PC-3 (cell line): ENCODE data around the gene TFAP2A. TPM values are rescaled to one million over a fixed set of nuclear protein-coding genes. Genes with fewer than 3 reads are reported as not detected.

ENCODE experiments used
- ATAC-seq: fragments of 200-7000 bp; cut with Tn5 transposase; 2 replicates; pipeline ENCODE4 v1.9.1; 2020; ENCODE audit warnings: mild to moderate bottlenecking, moderate library complexity
- Bru-seq: library from RNA; stranded (reverse); fragments of 400-500 nt; gene quantifications from one replicate; lab custom pipeline; 2021; lab: Mats Ljungman, UMichigan
- BruChase-seq, 2 experiments: library from RNA; stranded (reverse); fragments of 400-500 nt; gene quantifications; one replicate each; lab custom pipeline; 2021; lab: Mats Ljungman, UMichigan
- BruUV-seq: library from RNA; stranded (reverse); fragments of 400-500 nt; replicated peaks from 2 replicates; lab custom pipeline; 2021; lab: Mats Ljungman, UMichigan
- CTCF ChIA-PET: fragments of 300-600 bp; sonication (Branson Sonifier 250); formaldehyde crosslinking; loops from one replicate; lab custom pipeline; 2022; ENCODE audit warnings: antibody characterized with exemption; lab: Charles Lee
- POLR2A ChIA-PET: fragments of 300-600 bp; sonication (Branson Sonifier 250); formaldehyde crosslinking; loops from one replicate; lab custom pipeline; 2022; ENCODE audit warnings: antibody characterized with exemption; ENCODE audit not compliant: unreplicated experiment; lab: Charles Lee
- DNase-seq: peaks from one replicate; pipeline ENCODE4 v3.0.0-alpha.2; 2015
- H2AFZ ChIP-seq: fragments of 300-600 bp; sonication (generic); 2 replicates; pipeline ENCODE4 v1.6.0; 2016; ENCODE audit warnings: antibody characterized with exemption, low read length
- H3F3A ChIP-seq: fragments of 300-600 bp; sonication (generic); one replicate; pipeline ENCODE4 v1.6.0; 2017; ENCODE audit warnings: antibody characterized with exemption, low read length, control low read depth, mild to moderate bottlenecking; ENCODE audit not compliant: unreplicated experiment
- H3K27ac ChIP-seq: fragments of 300-600 bp; sonication (generic); 2 replicates; pipeline ENCODE4 v1.5.1; 2016; ENCODE audit warnings: mild to moderate bottlenecking, low read length
- H3K27me3 ChIP-seq: fragments of 300-600 bp; sonication (generic); 2 replicates; pipeline ENCODE4 v1.6.1; 2016; ENCODE audit warnings: low read length, mixed read lengths
- H3K36me3 ChIP-seq: fragments of 300-600 bp; sonication (generic); 2 replicates; pipeline ENCODE4 v1.6.1; 2016; ENCODE audit warnings: low read depth, mixed run types, low read length, mixed read lengths
- H3K4me1 ChIP-seq: fragments of 300-600 bp; sonication (generic); 2 replicates; pipeline ENCODE4 v1.5.1; 2016; ENCODE audit warnings: low read length; ENCODE audit not compliant: insufficient read depth
- H3K4me2 ChIP-seq: fragments of 300-600 bp; sonication (generic); 2 replicates; pipeline ENCODE4 v1.6.0; 2016; ENCODE audit warnings: low read length
- H3K4me3 ChIP-seq: fragments of 300-600 bp; sonication (generic); 2 replicates; pipeline ENCODE4 v1.5.1; 2016; ENCODE audit warnings: mild to moderate bottlenecking, low read length, mixed read lengths
- H3K79me2 ChIP-seq: fragments of 300-600 bp; sonication (generic); 2 replicates; pipeline ENCODE4 v1.6.1; 2017; ENCODE audit warnings: low read length, mixed read lengths
- H3K9ac ChIP-seq: fragments of 300-600 bp; sonication (generic); 2 replicates; pipeline ENCODE4 v1.6.0; 2016; ENCODE audit warnings: mild to moderate bottlenecking, low read length
- H3K9me2 ChIP-seq: fragments of 300-600 bp; sonication (generic); replicated peaks from 2 replicates; pipeline ENCODE4 v1.6.1; 2016; ENCODE audit warnings: mixed run types, low read length, mixed read lengths
- H3K9me3 ChIP-seq: fragments of 300-600 bp; sonication (generic); 2 replicates; pipeline ENCODE4 v1.6.1; 2016; ENCODE audit warnings: low read length, mixed read lengths
- H4K20me1 ChIP-seq: fragments of 300-600 bp; sonication (generic); 2 replicates; pipeline ENCODE4 v1.6.1; 2016; ENCODE audit warnings: low read length, mixed read lengths
- EZH2 ChIP-seq: fragments of 300-600 bp; sonication (generic); IDR thresholded peaks from one replicate; pipeline ENCODE4 v1.6.1; 2017; ENCODE audit warnings: antibody characterized with exemption, mild to moderate bottlenecking, low read length; ENCODE audit not compliant: unreplicated experiment
- EZH2phosphoT487 ChIP-seq: fragments of 300-600 bp; sonication (generic); IDR thresholded peaks from 2 replicates; pipeline ENCODE4 v1.6.1; 2018; ENCODE audit warnings: mild to moderate bottlenecking, antibody characterized with exemption, low read length, borderline replicate concordance
- intact Hi-C: fragments of 100-400 bp; cut with micrococcal nuclease; formaldehyde crosslinking; loops from 2 replicates; pipeline ENCODE4 v1.9.0; 2023
- long read RNA-seq: library from polyadenylated mRNA; unstranded; transcript quantifications from one replicate; pipeline ENCODE4 v2.0.0, GENCODE V29; 2021; ENCODE audit not compliant: unreplicated experiment
- total RNA-seq: library from RNA; depleted of rRNA; stranded (reverse); fragments of >200 nt; gene quantifications from 2 replicates; pipeline ENCODE4 v1.2.3, GENCODE V29; 2014; rRNA removed
- TF ChIP-seq, protein P1 (sequence below): fragments of 300-600 bp; sonication (generic); conservative IDR thresholded peaks from 2 replicates; pipeline ENCODE4 v1.5.1; 2017; ENCODE audit warnings: antibody characterized with exemption, low read depth, mild to moderate bottlenecking, low read length

TFAP2A gene
- total RNA-seq, result 29.4 and 35.5 TPM in 2 replicates
- Bru-seq, nascent RNA, result percentile 88 among the genes with signal in this experiment
- BruChase-seq, experiment 1, labeled RNA remaining after a 6-hour chase, result percentile 83 among the genes with signal in this experiment
- BruChase-seq, experiment 2, labeled RNA remaining after a 2-hour chase, result percentile 85 among the genes with signal in this experiment
- long read RNA-seq, transcript TFAP2A-202 (7 exons, 3,829 nt), result major isoform, 8 of 34 reads
- long read RNA-seq, partial matches to known transcripts, result 7 of 34 reads
- long read RNA-seq, other reads (novel, unspliced or antisense), result 16 of 34 reads

DNA sequence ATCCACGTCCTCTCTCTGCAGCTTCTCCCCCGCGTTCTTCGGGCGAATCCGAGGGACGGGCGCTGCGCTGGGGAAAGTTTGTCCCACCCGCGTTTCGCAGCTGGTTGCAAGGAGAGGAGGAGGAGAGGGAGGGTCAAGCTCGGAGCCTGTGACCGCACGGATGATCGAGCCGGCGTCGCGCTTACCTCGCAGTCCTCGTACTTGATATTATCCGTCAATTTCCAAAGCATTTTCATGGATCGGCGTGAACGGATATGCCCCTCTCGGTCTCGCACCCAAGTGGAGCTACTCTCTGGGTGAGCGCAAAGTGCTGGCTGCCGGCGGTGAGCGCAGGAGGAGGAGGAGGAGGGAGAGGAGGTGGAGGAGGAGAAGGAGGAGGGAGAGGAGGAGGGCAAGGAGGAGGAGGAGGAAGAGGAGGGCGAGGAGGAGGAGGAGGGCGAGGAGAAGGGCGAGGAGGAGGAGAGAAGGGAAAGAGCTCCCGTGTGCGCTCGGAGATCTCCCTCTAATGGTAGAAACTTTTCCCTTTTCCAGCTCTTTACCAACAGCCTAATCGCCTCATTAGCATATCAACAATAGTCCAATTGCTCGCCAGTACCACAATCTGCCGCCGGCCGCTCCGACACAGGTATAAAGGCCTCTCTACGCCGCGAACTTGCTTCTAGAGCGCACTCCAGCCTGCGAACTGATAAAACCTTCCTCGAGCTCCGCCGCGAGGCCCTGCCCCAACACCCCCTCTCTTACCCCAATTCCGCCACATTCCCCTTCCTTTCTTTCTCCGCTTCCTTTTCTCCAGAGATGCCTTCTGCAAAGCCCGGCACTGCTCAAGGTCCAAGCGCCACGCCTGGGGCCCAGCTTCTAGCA is at the start of gene TFAP2A:
TFAP2A (minus strand) TSS at position 319 of the 861 bp plus-strand sequence; CDS start at position 236, 83 bp downstream.
- H3K27me3 ChIP-seq, result no peaks in the 10 kb centered on the region
- peaks cover 7% of the 10 kb centered on the region; the same call in 1 of the 2 replicates for H3K36me3 ChIP-seq
- peak within 1 kb of the TSS; percentile 73 for H2AFZ ChIP-seq
- peaks cover 84% of the 10 kb centered on the region for H3K79me2 ChIP-seq
- H3F3A ChIP-seq, result no peaks in the 10 kb centered on the region
- no peaks in the 10 kb centered on the region for H3K9me2 ChIP-seq
- DNase-seq (peak; percentile 91), ATAC-seq (peak; percentile 39)
- ChIA-PET CTCF (interaction anchor here (0.6 to 2.1 kb wide), 12 partner anchors 10 to 383 kb away, joined by 3 to 26 read pairs (median 6); no protein-coding TSS in a partner anchor), POLR2A (interaction anchor here (0.6 to 1.0 kb wide), 7 partner anchors 10 to 1010 kb away, joined by 3 to 16 read pairs (median 6); no protein-coding TSS in a partner anchor)
- peak within 1 kb of the TSS; percentile 98 for H3K27ac ChIP-seq
- peak within 1 kb of the TSS; percentile 99 for H3K9ac ChIP-seq
- H3K9me3 ChIP-seq, result no peaks in the 10 kb centered on the region
- peak within 1 kb of the TSS; percentile 99 for H3K4me2 ChIP-seq
- intact Hi-C loops, result loop anchor here (1.0 to 5.0 kb wide), 4 partner anchors 159 to 1013 kb away; no protein-coding TSS in a partner anchor
- peak within 1 kb of the TSS; percentile 91 for H3K4me3 ChIP-seq
- TF ChIP-seq, protein P1, sequence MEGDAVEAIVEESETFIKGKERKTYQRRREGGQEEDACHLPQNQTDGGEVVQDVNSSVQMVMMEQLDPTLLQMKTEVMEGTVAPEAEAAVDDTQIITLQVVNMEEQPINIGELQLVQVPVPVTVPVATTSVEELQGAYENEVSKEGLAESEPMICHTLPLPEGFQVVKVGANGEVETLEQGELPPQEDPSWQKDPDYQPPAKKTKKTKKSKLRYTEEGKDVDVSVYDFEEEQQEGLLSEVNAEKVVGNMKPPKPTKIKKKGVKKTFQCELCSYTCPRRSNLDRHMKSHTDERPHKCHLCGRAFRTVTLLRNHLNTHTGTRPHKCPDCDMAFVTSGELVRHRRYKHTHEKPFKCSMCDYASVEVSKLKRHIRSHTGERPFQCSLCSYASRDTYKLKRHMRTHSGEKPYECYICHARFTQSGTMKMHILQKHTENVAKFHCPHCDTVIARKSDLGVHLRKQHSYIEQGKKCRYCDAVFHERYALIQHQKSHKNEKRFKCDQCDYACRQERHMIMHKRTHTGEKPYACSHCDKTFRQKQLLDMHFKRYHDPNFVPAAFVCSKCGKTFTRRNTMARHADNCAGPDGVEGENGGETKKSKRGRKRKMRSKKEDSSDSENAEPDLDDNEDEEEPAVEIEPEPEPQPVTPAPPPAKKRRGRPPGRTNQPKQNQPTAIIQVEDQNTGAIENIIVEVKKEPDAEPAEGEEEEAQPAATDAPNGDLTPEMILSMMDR, result peak; percentile 58
- no peak for TF ChIP-seq EZH2phosphoT487
- no TSS peak for BruUV-seq
- no peaks in the 10 kb centered on the region for H4K20me1 ChIP-seq
- H3K4me1 ChIP-seq, result peaks cover 32% of the 10 kb centered on the region

DNA sequence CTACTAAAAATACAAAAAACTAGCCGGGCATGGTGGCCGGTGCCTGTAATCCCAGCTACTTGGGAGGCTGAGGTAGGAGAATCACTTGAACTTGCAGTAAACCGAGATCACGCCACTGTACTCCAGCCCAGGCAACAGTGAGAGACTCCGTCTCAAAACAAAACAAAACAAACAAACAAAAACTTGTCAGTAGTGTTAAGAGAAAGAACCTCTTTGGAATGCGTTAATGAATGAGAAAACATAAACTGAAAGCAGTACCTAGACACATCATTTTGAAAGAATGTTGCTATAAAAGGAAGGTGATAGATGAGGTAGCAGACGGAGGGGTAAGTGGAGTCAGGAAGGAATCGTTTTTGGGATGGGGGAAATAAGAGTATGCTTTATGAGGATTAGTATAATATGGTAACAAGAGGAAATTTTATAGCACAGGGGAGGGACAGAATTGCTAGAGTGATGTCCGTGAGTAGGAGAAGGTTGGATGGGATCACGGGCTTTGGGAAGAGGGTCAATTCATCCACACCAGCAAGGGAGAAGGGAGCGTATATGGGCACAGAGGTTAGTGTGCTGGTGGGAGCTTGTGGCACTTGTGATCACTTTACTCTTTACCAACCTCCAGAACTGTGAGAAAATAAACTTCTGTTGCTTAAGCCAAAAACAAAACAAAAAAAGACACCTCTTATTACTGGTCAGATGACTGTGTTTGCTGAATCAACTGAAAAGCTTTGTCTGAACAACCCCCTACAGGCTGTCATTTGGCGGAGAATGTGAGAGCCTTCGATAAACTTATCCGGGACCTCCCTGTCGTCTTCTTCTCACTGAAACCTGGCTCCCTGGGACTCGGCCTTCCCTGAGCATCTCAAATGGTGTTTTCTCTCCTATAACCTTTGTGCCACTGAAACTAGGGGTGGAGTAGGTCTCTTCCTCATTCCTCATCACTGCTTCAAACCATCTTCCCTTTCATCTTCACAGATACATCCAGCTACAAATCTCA is 48.9 kb upstream of the TFAP2A start:
- H3K27ac ChIP-seq, result no peak overlapping the region
- H3K9ac ChIP-seq, result no peak overlapping the region
- H4K20me1 ChIP-seq, result no peaks in the 10 kb centered on the region
- ChIA-PET CTCF (no interaction called here), POLR2A (interaction anchor here (0.6 kb wide), 1 partner anchor 60 kb away, joined by 3 read pairs; no protein-coding TSS in a partner anchor)
- intact Hi-C loops, result no loop called here
- H2AFZ ChIP-seq, result no peak overlapping the region
- DNase-seq (peak; percentile 15), ATAC-seq (no peak)
- H3K9me2 ChIP-seq, result no peaks in the 10 kb centered on the region
- peaks cover 11% of the 10 kb centered on the region; the same call in 1 of the 2 replicates for H3K4me1 ChIP-seq
- no peaks in the 10 kb centered on the region for H3F3A ChIP-seq
- H3K9me3 ChIP-seq, result no peaks in the 10 kb centered on the region
- no peaks in the 10 kb centered on the region for H3K27me3 ChIP-seq
- H3K79me2 ChIP-seq, result no peaks in the 10 kb centered on the region
- H3K4me2 ChIP-seq, result peak overlapping the region; percentile 10; the same call in 1 of the 2 replicates
- BruUV-seq, result no TSS peak
- no peak overlapping the region for H3K4me3 ChIP-seq
- no peak for TF ChIP-seq EZH2
- TF ChIP-seq, protein P1, result no peak
- TF ChIP-seq EZH2phosphoT487, result no peak
- no peaks in the 10 kb centered on the region for H3K36me3 ChIP-seq
